Activated CD8-positive, alpha-beta T cell treated with anti-CD3 and anti-CD28 coated beads for 36 hours (primary cell): ENCODE measurements around the gene ZSCAN26. TPM values are rescaled to one million over a fixed set of nuclear protein-coding genes. Genes with fewer than 3 reads are reported as not detected.

Experiments
- ATAC-seq: fragments of 200-7000 bp; cut with Tn5 transposase; one replicate; pipeline ENCODE4 v1.10.0; 2021; ENCODE audit warnings: mild to moderate bottlenecking, moderate library complexity
- CTCF ChIA-PET: fragments of 350-600 bp; sonication (Branson Sonifier 250); formaldehyde crosslinking; loops from one replicate; lab custom pipeline; 2021; ENCODE audit warnings: antibody characterized with exemption; lab: Charles Lee
- POLR2A ChIA-PET: fragments of 350-600 bp; sonication (Branson Sonifier 250); formaldehyde crosslinking; loops from one replicate; lab custom pipeline; 2021; ENCODE audit warnings: antibody characterized with exemption; lab: Charles Lee
- DNase-seq: peaks from one replicate; pipeline ENCODE4 v3.0.0-alpha.2; 2020
- H3K27ac Mint-ChIP-seq: one replicate; pipeline ENCODE4 v1.8.0; 2021; ENCODE audit warnings: mild to moderate bottlenecking, mixed read lengths
- H3K27me3 Mint-ChIP-seq: one replicate; pipeline ENCODE4 v1.8.0; 2021; ENCODE audit warnings: mixed read lengths
- H3K36me3 Mint-ChIP-seq: one replicate; pipeline ENCODE4 v1.8.0; 2021; ENCODE audit warnings: low read depth, mixed read lengths
- H3K4me1 Mint-ChIP-seq: one replicate; pipeline ENCODE4 v1.8.0; 2021; ENCODE audit warnings: low read depth, mixed read lengths
- H3K4me3 Mint-ChIP-seq: one replicate; pipeline ENCODE4 v1.8.0; 2021; ENCODE audit warnings: mild to moderate bottlenecking, moderate library complexity, mixed read lengths
- H3K9me3 Mint-ChIP-seq: one replicate; pipeline ENCODE4 v1.8.0; 2021; ENCODE audit warnings: mixed read lengths
- CTCF ChIP-seq: fragments of 200-600 bp; IDR thresholded peaks from one replicate; pipeline ENCODE4 v1.8.0; 2022; ENCODE audit warnings: antibody characterized with exemption, mild to moderate bottlenecking
- intact Hi-C: fragments of 100-400 bp; cut with micrococcal nuclease; formaldehyde crosslinking; loops from one replicate; pipeline ENCODE4 v1.10.0; 2022
- total RNA-seq, 2 experiments: library from RNA; stranded (reverse); gene quantifications; one replicate each; pipeline ENCODE4 v1.2.3, GENCODE V29; 2021

The ZSCAN26 gene
- total RNA-seq, 2 experiments from 2014 or later, result 3.6 to 3.8 TPM

- Mint-ChIP-seq H3K4me1 (no peaks in the 10 kb centered on the region), H3K36me3 (peaks cover 11% of the 10 kb centered on the region), H3K4me3 (no peak overlapping the region), H3K9me3 (peaks cover 1% of the 10 kb centered on the region), H3K27me3 (peaks cover 2% of the 10 kb centered on the region), H3K27ac (no peak overlapping the region)
- no peak for ATAC-seq
- ChIA-PET POLR2A (interaction anchor here (0.5 kb wide), 1 partner anchor 1696 kb away, joined by 3 read pairs; no protein-coding TSS in a partner anchor), CTCF (interaction anchor here (1.1 kb wide), 1 partner anchor 15 kb away, joined by 4 read pairs; no protein-coding TSS in a partner anchor)
- no peak for DNase-seq
- intact Hi-C loops, result no loop called here
- TF ChIP-seq CTCF, result no peak
Observed at GRCh38 chr6:28235912-28236452, 31.0 kb upstream of the ZSCAN26 start.

GRCh38 chr6:28239636-28240035, 27.3 kb upstream of the ZSCAN26 start:
- TF ChIP-seq CTCF, result no peak
- Mint-ChIP-seq H3K36me3 (peaks cover 9% of the 10 kb centered on the region), H3K27me3 (peaks cover 2% of the 10 kb centered on the region), H3K9me3 (peaks cover 1% of the 10 kb centered on the region), H3K4me3 (no peak overlapping the region), H3K4me1 (no peaks in the 10 kb centered on the region), H3K27ac (no peak overlapping the region)
- CTCF ChIA-PET, result no interaction called here
- DNase-seq (no peak), ATAC-seq (no peak)
- intact Hi-C loops, result no loop called here
- POLR2A ChIA-PET, result no interaction called here

GRCh38 chr6:28240471-28240870, 26.5 kb upstream of the ZSCAN26 start:
- H3K4me3 Mint-ChIP-seq, result no peak overlapping the region
- H3K4me1 Mint-ChIP-seq, result no peaks in the 10 kb centered on the region
- peaks cover 1% of the 10 kb centered on the region for H3K9me3 Mint-ChIP-seq
- H3K27me3 Mint-ChIP-seq, result no peaks in the 10 kb centered on the region
- intact Hi-C loops, result no loop called here
- ATAC-seq, result no peak
- ChIA-PET CTCF (interaction anchor here (1.4 kb wide), 1 partner anchor 10 kb away, joined by 3 read pairs; no protein-coding TSS in a partner anchor), POLR2A (no interaction called here)
- no peak for DNase-seq
- peaks cover 17% of the 10 kb centered on the region for H3K36me3 Mint-ChIP-seq
- no peak for TF ChIP-seq CTCF
- H3K27ac Mint-ChIP-seq, result no peak overlapping the region

- POLR2A ChIA-PET, result no interaction called here
- H3K27me3 Mint-ChIP-seq, result no peaks in the 10 kb centered on the region
- no peaks in the 10 kb centered on the region for H3K9me3 Mint-ChIP-seq
- DNase-seq (no peak), ATAC-seq (no peak)
- no peak for TF ChIP-seq CTCF
- no peak overlapping the region for H3K27ac Mint-ChIP-seq
- no peaks in the 10 kb centered on the region for H3K4me1 Mint-ChIP-seq
- intact Hi-C loops, result no loop called here
- peaks cover 29% of the 10 kb centered on the region for H3K36me3 Mint-ChIP-seq
- no peak overlapping the region for H3K4me3 Mint-ChIP-seq
- CTCF ChIA-PET, result no interaction called here
Observed at GRCh38 chr6:28243946-28244345, 23.0 kb upstream of the ZSCAN26 start.

- H3K27me3 Mint-ChIP-seq, result no peaks in the 10 kb centered on the region
- ATAC-seq (no peak), DNase-seq (no peak)
- ChIA-PET POLR2A (no interaction called here), CTCF (interaction anchor here (2.1 kb wide), 1 partner anchor 111 kb away, joined by 5 read pairs; no protein-coding TSS in a partner anchor)
- no peak overlapping the region for H3K4me3 Mint-ChIP-seq
- H3K4me1 Mint-ChIP-seq, result peaks cover 12% of the 10 kb centered on the region
- peaks cover 29% of the 10 kb centered on the region for H3K36me3 Mint-ChIP-seq
- no peaks in the 10 kb centered on the region for H3K9me3 Mint-ChIP-seq
- H3K27ac Mint-ChIP-seq, result no peak overlapping the region
- intact Hi-C loops, result no loop called here
- no peak for TF ChIP-seq CTCF
Observed at GRCh38 chr6:28245206-28245941, 21.6 kb upstream of the ZSCAN26 start.
